NCI-H524 treated with DMSO at 0.1 percent for 48 hours (cell line): ENCODE results near the gene GAB2.
A peak's percentile ranks its signal among the peaks of the same experiment; 100 is the strongest.
"Not testable (repeated sequence)": the region's sequence is repeated elsewhere in the genome, so short reads cannot be mapped to it uniquely, and the experiment has no call there.

Experiments used
- DNase-seq: peaks from one replicate; lab custom pipeline; 2025; lab: John Stamatoyannopoulos, UW

Gene GAB2

DNA sequence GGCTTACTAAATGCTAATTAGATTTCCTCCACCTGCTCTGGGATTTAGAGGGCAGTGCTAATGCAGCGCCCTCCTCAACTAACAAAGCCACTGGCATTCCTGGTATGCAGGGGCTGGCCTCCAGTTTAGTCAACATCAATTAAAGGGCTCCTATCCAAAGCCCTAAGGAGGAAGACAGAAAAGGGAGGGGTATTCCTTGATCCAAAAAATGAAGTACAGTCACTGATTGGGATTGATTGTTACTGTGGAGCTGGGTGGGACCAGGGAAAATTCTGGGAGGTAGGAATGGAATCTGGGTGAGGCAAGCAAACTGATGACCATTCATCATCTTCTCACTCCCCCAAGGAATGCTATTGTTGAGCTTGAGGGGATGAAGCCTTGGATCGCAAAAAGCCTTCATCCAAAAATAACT lies 52.2 kb downstream of the GAB2 start:
- no peak for DNase-seq

DNA sequence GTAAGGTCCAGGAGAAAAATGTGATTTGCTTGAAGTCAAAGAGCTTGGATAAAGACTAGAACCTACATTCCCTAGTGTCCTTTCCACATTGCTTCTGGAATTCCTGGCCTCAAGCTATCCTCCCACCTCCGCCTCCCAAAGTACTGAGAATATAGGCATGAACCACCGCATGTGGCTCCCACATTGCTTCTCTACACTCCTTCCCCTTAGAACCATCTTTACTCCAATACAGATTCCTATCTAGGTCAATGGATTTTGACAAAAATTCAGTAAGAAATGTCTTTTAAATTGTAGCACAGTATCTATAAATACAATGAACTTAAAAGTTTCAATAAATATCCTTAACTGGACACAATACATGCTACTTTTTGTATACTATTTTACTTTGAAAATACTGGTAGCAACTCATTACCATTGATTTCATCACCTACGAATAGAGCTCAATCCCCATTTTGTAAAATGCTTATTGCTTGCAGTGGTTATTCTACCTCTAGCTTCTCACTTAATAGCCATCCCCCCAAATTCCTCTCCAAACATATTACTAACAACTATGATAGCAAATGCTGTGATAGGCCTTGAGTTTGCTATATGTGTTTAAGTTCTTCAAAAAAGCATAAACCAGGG lies 53.4 kb downstream of the GAB2 start:
- DNase-seq, result no peak

DNA sequence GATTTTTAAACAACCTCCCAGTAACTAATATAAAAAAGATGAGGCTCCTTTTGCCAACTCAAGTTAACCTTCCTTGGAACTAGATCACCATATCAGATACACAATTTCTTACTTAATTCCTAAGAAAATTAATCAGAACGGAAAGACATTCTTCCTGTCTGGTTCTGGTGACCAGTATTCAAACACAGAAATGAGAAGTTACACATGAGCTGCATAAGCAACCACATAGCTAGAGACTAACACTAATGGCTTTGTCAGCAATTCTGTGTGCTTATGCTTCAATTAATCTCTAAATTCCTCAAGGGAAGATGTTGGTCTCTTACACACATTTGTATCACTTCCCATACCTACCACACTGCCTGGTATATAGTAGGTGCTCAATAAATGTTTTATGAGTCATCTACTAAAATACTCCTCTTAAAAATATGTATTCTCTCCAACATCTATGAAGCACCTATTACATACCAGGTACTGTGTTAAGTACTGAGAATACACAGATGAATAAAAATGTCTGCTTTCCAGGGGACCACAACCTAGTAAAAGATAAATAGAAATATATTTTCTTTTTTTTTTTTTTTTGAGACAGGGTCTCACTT lies 54.5 kb downstream of the GAB2 start:
- no peak for DNase-seq

DNA sequence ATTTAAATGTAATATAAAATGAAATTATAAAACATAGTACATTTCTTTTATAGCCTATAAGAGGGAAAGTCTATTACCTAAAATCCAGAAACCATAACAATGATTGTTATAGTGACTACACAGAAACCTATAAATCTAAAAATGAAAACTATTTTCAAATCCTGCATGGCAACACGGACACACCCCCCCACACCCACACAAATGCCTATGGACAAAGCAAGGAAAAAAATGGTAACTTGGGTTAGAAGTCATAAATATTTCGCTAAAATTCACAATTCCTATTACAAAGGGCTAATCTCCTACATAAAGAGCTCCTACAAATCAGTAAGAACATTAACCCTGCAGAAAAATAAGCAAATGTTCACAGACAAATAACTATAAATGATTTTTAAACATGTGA lies 56.4 kb downstream of the GAB2 start:
- no peak for DNase-seq

DNA sequence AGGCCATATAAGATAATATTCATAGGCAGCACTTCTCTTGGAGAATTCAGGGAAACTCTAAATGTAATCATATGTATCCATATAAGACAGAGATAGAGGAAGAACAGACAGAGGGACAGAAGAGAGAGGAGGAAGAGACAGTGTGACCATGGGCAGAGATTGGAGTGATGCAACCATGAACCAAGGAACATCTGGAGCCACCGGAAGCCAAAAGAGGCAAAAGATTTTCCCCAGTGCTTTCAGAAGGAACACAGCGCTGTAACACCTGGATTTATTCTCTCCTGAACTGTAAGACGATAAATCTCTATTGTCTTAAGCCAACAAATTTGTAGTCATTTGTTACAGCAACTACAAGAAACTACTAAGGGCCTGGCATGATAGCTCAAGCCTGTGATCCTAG lies 57.7 kb downstream of the GAB2 start:
- DNase-seq, result no peak

DNA sequence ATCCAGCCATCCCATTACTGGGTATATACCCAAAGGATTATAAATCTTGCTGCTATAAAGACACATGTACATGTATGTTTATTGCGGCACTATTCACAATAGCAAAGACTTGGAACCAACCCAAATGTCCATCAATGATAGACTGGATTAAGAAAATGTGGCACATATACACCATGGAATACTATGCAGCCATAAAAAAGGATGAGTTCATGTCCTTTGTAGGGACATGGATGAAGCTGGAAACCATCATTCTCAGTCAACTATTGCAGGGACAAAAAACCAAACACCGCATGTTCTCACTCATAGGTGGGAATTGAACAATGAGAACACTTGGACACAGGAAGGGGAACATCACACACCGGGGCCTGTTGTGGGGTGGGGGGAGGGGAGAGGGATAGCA lies 59.7 kb downstream of the GAB2 start:
- DNase-seq, result not testable (repeated sequence)

DNA sequence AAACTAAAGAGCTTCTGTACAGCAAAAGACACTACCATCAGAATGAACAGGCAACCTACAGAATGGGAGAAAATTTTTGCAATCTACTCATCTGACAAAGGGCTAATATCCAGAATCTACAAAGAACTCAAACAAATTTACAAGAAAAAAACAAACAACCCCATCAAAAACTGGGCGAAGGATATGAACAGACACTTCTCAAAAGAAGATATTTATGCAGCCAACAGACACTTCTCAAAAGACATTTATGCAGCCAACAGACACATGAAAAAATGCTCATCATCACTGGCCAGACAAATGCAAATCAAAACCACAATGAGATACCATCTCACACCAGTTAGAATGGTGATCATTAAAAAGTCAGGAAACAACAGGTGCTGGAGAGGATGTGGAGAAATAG lies 60.2 kb downstream of the GAB2 start:
- DNase-seq, result not testable (repeated sequence)

DNA sequence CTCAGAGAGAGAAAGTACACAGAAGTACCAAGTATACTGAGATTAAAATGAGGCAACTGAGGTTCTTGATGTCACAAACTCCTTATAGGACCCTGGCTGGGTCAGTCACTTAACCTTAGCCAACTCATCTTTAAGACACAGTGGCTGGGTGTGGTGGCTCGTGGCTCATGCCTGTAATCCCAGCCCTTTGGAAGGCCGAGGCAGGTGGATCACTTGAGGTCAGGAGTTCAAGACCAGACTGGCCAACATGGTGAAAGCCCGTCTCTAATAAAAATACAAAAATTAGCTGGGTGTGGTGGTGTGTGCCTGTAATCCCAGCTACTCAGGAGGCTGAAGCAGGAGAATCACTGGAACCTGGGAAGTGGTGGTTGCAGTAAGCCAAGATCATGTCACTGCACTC lies 61.9 kb downstream of the GAB2 start:
- DNase-seq, result not testable (repeated sequence)

DNA sequence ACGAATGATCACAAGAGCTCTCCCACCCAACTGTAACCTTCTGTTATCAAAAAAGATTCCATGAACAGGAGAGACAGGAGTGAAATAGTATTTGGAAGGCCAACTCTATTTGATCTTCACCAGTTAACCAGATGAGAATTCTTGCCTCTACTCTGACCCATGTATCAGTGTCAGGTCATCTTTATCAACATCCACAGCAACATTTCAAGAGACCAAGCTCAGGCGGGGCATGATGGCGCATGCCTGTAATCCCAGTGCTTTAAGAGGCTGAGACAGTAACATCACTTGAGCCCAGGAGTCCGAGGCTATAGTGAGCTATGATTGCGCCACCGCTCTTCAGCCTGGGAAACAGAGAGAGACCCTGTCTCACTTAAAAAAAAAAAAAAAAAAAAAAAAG lies 62.3 kb downstream of the GAB2 start:
- no peak for DNase-seq

DNA sequence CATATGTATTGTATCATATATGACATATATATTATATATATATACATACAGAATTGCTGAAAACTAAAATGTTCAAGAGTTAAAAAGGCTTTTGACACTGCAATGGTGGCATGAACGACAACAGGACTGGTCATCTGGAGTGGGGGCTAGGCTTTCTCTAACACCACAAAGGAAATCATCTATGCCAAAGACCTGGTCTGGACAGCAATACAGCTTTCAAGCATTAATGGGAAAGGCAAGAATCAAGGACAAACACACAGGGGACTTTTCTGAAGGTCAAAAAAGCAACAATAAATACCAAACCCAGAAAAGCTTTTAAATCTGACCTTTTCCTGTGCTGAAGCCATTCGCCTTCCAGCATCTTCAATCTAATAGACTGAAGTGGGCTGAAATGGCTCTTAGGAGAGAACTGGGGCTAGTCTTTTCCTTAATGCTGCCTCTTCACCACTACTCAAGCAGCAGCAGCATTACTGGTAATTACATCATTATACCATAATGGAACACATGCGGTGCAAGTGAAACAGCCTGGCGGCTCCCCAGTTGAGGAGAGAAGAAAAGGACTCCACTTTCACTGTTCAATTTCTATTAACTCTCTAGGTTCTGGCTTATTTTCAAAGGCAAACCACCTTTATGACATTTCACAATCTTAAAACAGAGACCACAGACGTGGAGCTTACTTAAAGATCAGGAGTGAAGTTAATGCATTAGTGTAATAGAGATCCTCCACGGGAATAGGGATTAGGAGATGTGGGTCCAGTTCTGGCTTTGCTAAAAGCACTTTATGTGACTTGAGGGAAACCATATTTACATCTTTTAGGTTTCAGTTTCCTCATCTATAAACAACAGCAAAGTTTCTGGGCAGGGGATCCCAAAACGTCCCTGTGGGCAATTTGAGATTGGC lies 63.0 kb downstream of the GAB2 start:
- DNase-seq, result peak; percentile 61

DNA sequence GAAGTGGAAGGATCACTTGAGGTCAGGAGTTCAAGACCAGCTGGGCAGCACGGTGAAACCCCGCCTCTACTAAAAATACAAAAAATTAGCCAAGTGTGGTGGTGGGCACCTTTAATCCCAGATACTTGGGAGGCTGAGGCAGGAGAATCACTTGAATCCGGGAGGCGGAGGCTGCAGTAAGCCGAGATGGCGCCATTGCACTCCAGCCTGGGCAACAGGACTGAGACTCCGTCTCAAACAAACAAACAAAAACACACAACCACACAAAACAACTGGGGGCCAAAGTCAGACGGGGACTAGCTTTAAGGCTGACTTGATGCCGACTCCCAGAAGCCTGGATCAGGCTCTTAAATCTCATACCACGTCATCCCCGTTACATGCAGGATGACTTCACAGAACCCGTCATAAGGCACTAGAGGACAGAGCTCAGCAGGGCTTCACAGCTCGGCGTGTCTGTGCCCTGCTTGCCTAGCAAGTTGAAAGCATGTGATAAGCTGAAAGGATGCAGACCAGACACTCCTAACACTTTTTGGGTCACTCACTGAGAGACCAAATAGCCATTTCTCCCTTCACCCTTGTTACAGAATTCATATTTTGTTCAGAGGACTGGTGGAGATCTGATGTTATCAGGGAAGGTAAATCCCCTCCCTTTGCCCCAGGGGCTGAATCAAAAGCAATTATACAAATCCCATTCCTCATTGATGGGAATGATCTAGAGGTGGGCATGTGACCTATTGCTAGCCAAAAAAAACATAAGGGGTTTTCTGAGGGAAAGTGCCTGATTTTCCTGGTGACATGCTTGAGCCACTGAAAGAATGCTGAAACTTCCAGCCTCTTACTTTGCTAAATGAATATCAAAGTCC lies 65.4 kb downstream of the GAB2 start:
- DNase-seq, result no peak

DNA sequence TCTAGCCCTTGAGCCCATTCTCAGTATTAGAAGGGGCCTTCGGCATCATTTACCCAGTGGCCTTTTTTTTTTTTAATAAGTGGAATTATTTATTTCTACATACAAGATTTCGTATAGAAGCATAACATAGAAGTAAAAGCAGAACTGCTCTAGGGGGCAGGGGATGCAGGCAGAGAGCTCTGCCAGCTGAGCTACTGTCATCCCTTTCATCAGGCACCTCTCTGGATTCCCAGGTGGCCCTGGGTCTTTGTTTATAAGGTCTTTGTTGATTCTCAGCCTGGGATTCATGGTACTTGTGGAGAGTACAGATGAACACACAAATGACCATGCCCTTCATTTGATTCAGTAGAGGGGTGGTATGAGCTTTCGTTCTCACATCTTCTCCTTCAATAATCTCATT lies 66.4 kb downstream of the GAB2 start:
- DNase-seq, result no peak

DNA sequence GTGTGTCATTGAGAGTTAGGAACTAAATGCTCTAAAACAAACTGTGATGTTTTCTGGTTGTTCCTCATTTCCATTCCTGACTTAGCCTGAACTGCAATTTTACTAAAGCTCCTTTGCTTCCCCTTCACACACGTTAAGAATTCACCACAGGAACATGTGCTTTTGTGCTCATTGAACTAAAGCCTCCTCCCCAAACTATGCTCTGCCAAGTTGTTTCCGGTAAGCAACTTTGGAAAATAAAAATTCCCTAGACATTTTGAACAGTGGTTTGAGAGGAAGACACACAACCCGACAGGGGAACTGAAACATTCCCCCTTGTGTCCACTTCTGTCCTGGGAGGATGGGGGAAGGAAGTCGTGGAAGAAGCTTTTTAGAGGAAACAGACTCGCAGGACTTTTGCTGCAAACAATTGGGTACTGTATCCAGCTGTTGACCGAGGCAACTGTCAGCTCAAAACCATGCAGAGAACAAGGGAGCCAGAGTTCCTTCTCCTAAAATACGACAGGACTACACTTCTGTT lies 66.9 kb downstream of the GAB2 start:
- no peak for DNase-seq

DNA sequence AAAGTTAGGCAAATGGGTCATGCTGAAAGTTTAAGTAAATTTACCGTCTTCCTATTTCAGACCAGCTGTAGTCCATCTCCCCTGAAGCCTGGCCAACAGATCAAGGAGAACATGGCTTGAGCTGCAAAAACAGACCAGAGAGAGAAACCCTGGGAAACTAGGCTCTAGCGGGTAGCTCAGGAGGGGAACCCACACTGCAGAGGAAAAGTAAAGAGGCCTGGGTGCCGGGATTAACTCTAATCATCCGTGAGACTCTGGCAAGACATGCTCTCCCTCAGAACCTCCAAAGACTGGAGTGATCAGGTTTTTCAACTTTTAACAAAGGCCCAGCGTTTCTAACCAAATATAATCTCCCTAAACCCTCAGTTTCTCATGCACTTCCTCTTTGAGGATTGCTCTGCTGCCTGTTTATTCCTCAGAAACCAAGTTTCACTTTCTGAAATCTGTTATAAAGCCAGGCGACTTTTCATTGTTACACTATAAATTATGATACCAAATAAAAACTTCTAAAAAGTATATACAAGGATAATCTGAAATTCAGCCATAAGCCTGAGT lies 67.5 kb downstream of the GAB2 start:
- no peak for DNase-seq

DNA sequence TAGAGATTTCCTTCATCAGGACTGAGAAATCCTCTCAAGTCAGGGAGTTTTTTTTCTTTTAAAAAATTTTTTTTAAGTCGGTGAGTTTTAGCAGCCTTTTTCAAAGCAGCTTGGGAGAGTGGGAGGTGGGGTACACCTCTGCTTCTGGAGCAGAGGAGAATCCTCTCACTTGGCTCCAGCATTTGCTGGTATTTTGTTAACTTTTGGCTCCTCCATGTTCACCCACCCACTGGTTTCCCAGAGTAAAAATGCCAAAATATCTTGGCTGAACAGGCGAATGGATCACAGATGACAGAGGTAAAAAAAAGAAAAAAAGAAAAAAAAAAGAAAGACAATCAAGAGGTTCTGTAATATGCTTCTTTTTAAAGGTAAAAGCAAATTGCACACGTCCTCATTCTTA lies 68.0 kb downstream of the GAB2 start:
- DNase-seq, result no peak

DNA sequence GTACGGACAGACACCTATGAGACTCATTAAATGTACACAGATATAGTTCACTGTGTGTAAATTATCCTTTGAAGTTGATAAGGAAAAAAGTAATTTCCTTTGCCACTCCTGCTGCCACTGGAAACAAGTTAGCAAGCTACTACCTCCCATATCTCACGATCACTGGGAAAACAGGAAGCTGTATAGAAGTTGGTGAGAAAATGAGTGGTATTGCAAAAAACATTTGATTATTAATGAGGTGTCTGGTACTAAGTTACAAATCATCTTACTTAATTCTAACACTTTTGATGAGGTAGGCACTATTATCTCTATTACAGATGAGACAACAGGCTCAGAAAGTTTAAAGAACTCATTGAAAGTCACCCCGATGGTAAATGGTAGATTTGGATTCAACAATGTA lies 68.5 kb downstream of the GAB2 start:
- DNase-seq, result no peak

DNA sequence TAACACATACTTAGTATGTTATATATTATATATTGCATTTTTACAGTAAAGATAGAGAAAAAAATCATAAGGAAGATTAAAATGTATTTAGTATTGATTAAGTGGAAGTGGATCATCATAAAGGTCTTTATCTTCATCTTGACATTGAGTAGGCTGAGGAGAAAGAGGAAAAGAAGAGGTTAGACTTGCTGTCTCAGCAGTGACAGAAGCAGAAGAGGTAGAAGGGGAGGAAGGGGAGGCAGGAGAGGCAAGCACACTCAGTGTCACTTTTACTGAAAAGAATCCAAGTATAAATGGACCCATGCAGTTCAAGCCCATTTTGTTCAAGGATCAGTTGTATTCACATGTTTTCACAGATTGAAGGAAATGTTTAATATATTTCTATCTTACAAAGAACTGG lies 69.7 kb downstream of the GAB2 start:
- no peak for DNase-seq

DNA sequence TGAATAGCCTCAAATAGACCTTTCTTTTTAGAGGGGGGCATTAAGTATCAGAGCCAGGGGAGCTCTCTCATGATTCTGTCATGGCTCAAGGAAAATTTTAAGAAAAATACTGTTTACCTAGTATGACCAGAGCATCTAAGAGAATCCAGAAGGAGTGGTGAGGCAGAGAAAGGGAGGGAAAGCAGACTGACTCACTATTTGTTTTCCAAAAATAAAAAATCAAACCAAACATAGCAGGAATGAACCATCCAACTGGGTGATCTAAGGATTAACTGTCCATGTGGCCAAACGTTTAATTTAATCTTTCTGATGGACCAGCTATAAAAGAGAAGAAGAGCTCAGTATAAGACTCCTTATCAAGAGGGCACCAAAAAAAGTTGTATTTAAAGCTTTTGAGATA lies 70.8 kb downstream of the GAB2 start:
- DNase-seq, result no peak

DNA sequence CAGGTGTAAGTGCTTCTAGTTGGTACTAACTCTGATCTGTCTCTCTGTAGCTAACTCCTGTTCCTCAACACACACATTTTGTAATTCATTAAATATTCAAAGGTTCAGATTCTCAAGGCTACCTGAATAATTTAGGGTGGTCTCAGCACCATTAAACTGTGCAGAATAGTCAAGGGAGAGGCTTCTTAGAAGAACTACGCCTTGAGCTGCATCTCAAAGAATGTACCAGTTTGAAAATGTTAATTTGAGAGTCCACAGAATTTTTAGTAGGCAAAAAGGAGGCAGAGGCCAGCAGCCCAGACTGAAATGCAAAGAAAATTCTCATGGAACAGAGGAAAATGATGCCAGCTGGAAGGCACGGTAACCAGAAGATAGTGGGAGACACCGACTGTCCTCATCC lies 72.2 kb downstream of the GAB2 start:
- DNase-seq, result no peak

DNA sequence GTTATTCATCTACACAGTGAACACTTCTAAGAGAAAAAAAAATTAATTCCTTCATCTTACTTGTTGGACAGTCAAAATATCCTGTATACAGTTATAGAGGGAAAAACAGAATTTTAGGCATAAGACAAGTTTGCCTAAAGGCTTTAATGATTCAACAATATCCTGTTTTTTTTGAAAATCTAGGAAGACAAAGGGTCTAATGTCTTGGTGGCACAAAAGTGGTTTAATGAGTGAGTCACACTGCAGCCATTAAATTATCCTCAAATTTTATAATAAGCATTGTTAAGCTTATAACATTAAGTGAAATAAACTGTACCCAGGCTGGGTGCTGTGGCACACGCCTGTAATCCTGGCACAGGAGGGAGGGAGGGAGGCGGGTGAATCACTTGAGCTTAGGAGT lies 72.9 kb downstream of the GAB2 start:
- no peak for DNase-seq

DNA sequence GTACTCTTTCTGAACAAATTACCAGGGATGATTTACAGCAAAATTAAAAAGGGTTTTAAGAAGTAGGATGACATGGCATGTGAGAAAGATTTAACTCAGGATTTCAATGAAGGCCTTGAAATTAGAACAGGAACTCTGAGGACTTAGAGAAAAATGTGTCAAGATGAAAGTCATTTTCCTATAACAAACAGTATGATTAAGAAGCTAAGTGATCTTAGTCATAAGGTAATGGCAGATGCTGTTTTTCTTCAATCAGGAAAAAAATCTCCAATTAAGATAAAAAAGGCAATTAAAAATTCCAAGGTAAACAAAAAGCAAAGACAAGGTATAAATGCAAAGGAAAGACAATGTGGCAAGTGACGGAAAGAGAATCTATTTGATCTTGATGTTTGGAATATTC lies 73.5 kb downstream of the GAB2 start:
- DNase-seq, result no peak

DNA sequence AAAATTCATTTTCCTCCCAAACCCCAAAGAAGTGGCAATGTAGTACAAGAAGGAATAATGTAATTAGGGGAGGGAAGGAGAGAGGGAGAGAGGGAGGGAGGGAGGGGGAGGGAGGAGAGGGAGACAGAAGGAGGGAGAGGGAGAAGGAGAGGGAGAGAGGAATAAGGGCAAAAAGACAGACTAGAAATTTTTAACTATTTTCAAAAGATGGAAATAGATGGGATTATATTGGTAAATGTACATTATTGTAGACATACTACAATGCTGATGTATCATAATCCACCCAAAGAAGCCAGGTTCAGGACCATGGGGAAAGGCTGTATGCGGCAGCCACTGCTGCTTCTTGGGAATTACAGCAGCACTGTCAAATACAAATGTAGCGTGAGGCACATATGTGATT lies 74.3 kb downstream of the GAB2 start:
- DNase-seq, result no peak
